IMR-90 (cell line): ENCODE results near the gene PADI1. TPM values are rescaled to one million over a fixed set of nuclear protein-coding genes. Genes with fewer than 3 reads are reported as not detected.

Experiments used
- ATAC-seq: fragments of 200-7000 bp; cut with Tn5 transposase; 2 replicates; pipeline ENCODE4 v1.9.1; 2020; ENCODE audit warnings: low read depth, mild to moderate bottlenecking, moderate library complexity
- BruUV-seq: library from RNA; stranded (reverse); fragments of 400-500 nt; replicated peaks from 2 replicates; lab custom pipeline; 2021; lab: Mats Ljungman, UMichigan
- CTCF ChIA-PET: fragments of 300-600 bp; formaldehyde crosslinking; extraction: SDS; loops from one replicate; lab custom pipeline; 2021; ENCODE audit warnings: antibody characterized with exemption; lab: Yijun Ruan, JAX
- POLR2A ChIA-PET: fragments of 300-600 bp; sonication (Branson Sonifier 250); formaldehyde crosslinking; loops from one replicate; lab custom pipeline; 2022; ENCODE audit warnings: antibody characterized with exemption; ENCODE audit not compliant: unreplicated experiment; lab: Charles Lee
- DNase-seq: peaks from one replicate; pipeline ENCODE4 v3.0.0; 2013
- H2AFZ ChIP-seq: replicated peaks from 2 replicates; pipeline ENCODE3; 2013; ENCODE audit warnings: low read length, mild to moderate bottlenecking; ENCODE audit not compliant: poor library complexity
- H2AK5ac ChIP-seq: 2 replicates; pipeline ENCODE4 v1.6.1; 2013; ENCODE audit warnings: low read depth, low read length, inconsistent platforms
- H2AK9ac ChIP-seq: replicated peaks from 2 replicates; pipeline ENCODE3; 2013; ENCODE audit warnings: mild to moderate bottlenecking, low read depth, low read length, moderate library complexity; ENCODE audit not compliant: poor library complexity
- H2BK120ac ChIP-seq: 2 replicates; pipeline ENCODE4 v1.6.1; 2013; ENCODE audit warnings: low read depth, low read length, inconsistent platforms
- H2BK15ac ChIP-seq: 3 replicates; pipeline ENCODE4 v1.6.1; 2013; ENCODE audit warnings: low read depth, low read length, inconsistent platforms
- H2BK20ac ChIP-seq: 2 replicates; pipeline ENCODE4 v1.6.1; 2013; ENCODE audit warnings: low read depth, mild to moderate bottlenecking, inconsistent platforms, low read length, moderate library complexity
- H2BK5ac ChIP-seq: 2 replicates; pipeline ENCODE4 v1.6.1; 2013; ENCODE audit warnings: mild to moderate bottlenecking, low read depth, low read length, inconsistent platforms; ENCODE audit not compliant: poor library complexity, severe bottlenecking
- H3K14ac ChIP-seq: replicated peaks from 2 replicates; pipeline ENCODE4 v1.6.1; 2013; ENCODE audit warnings: low read depth, low read length, inconsistent platforms
- H3K18ac ChIP-seq: 2 replicates; pipeline ENCODE4 v1.6.1; 2013; ENCODE audit warnings: low read depth, low read length, control low read depth
- H3K23ac ChIP-seq: 2 replicates; pipeline ENCODE4 v1.6.1; 2013; ENCODE audit warnings: low read depth, low read length, inconsistent platforms
- H3K27ac ChIP-seq: 2 replicates; pipeline ENCODE4 v1.5.1; 2013; ENCODE audit warnings: mild to moderate bottlenecking, control low read depth, low read length; ENCODE audit not compliant: insufficient read depth
- H3K27me3 ChIP-seq: 2 replicates; pipeline ENCODE4 v1.6.1; 2013; ENCODE audit warnings: low read length; ENCODE audit not compliant: control insufficient read depth, insufficient read depth
- H3K36me3 ChIP-seq: 2 replicates; pipeline ENCODE4 v1.6.1; 2013; ENCODE audit warnings: low read length, mixed read lengths; ENCODE audit not compliant: control insufficient read depth, insufficient read depth
- H3K4ac ChIP-seq: 2 replicates; pipeline ENCODE4 v1.6.1; 2013; ENCODE audit warnings: low read depth, low read length, inconsistent platforms
- H3K4me1 ChIP-seq: 2 replicates; pipeline ENCODE4 v1.6.1; 2013; ENCODE audit warnings: low read length, mixed read lengths; ENCODE audit not compliant: control insufficient read depth, insufficient read depth
- H3K4me2 ChIP-seq: 2 replicates; pipeline ENCODE4 v1.6.1; 2013; ENCODE audit warnings: low read depth, mild to moderate bottlenecking, control low read depth, low read length, moderate library complexity
- H3K4me3 ChIP-seq: 2 replicates; pipeline ENCODE4 v1.5.1; 2013; ENCODE audit warnings: low read depth, mild to moderate bottlenecking, control low read depth, low read length, moderate library complexity; ENCODE audit not compliant: insufficient read depth
- H3K56ac ChIP-seq: 2 replicates; pipeline ENCODE4 v1.6.1; 2013; ENCODE audit warnings: low read length, inconsistent platforms; ENCODE audit not compliant: insufficient read depth; ENCODE audit errors: extremely low read depth
- H3K79me1 ChIP-seq, 2 experiments: 2 replicates each; pipeline ENCODE4 v1.6.1; 2013; ENCODE audit warnings: low read length in 2 of 2, inconsistent platforms in 1 of 2, low read depth in 1 of 2
- H3K9ac ChIP-seq: 2 replicates; pipeline ENCODE4 v1.6.1; 2013; ENCODE audit warnings: low read depth, low read length, control low read depth
- H3K9me1 ChIP-seq: 2 replicates; pipeline ENCODE4 v1.6.1; 2013; ENCODE audit warnings: low read length, inconsistent platforms; ENCODE audit not compliant: insufficient read depth
- H3K9me3 ChIP-seq: 2 replicates; pipeline ENCODE4 v1.6.1; 2013; ENCODE audit warnings: low read length; ENCODE audit not compliant: control insufficient read depth, insufficient read depth
- H4K20me1 ChIP-seq: 2 replicates; pipeline ENCODE4 v1.6.1; 2013; ENCODE audit warnings: low read length, inconsistent platforms; ENCODE audit not compliant: insufficient read depth
- H4K5ac ChIP-seq: 2 replicates; pipeline ENCODE4 v1.6.1; 2013; ENCODE audit warnings: mild to moderate bottlenecking, low read depth, low read length, control low read depth
- H4K8ac ChIP-seq, 2 experiments: 2 replicates each; pipeline ENCODE4 v1.6.1; 2013; ENCODE audit warnings: low read depth in 2 of 2, low read length in 2 of 2, control low read depth in 1 of 2, inconsistent platforms in 1 of 2
- H4K91ac ChIP-seq: 2 replicates; pipeline ENCODE4 v1.6.1; 2013; ENCODE audit warnings: low read depth, low read length, inconsistent platforms; ENCODE audit not compliant: insufficient read depth
- BHLHE40 ChIP-seq: fragments of 150-350 bp; IDR thresholded peaks from 2 replicates; pipeline ENCODE4 v1.6.1; 2016; ENCODE audit warnings: mild to moderate bottlenecking, low read depth, low read length
- CEBPB ChIP-seq: IDR thresholded peaks from 2 replicates; pipeline ENCODE4 v1.6.1; 2012; ENCODE audit warnings: low read depth, low read length, improper control_type of control experiment
- CTCF ChIP-seq: conservative IDR thresholded peaks from 2 replicates; pipeline ENCODE4 v1.5.1; 2012; ENCODE audit warnings: mild to moderate bottlenecking, low read depth, low read length, improper control_type of control experiment
- MAFK ChIP-seq: IDR thresholded peaks from 2 replicates; pipeline ENCODE4 v1.6.1; 2012; ENCODE audit warnings: low read depth, low read length, improper control_type of control experiment
- MXI1 ChIP-seq: IDR thresholded peaks from 2 replicates; pipeline ENCODE4 v1.6.1; 2012; ENCODE audit warnings: low read depth, mild to moderate bottlenecking, low read length, moderate library complexity, borderline replicate concordance
- WGBS, 2 experiments: methylation state at CpG; one replicate each; pipeline versions ENCODE4 v1.1.5 to v1.1.7; 2013; ENCODE audit warnings: missing lambda C conversion rate in 2 of 2; ENCODE audit not compliant: insufficient read length in 1 of 2; ENCODE audit errors: extremely low coverage in 2 of 2; 5-methylcytosine and 5-hydroxymethylcytosine counted together
- dilution Hi-C: fragments of 300-500 bp; cut with HindIII; formaldehyde crosslinking; loops from one replicate; pipeline ENCODE4 v1.14.3; 2018; ENCODE audit warnings: low sequenced_read_pairs; ENCODE audit not compliant: unreplicated experiment
- in situ Hi-C: fragments of 300-500 bp; cut with MboI; formaldehyde crosslinking; loops from 3 replicates; pipeline ENCODE4 v1.14.3; 2019; ENCODE audit warnings: low sequenced_read_pairs, inconsistent platforms, mixed read lengths
- intact Hi-C: fragments of 100-400 bp; cut with micrococcal nuclease; formaldehyde crosslinking; loops from 2 replicates; pipeline ENCODE4 v1.10.0; 2022
- polyA plus RNA-seq, 3 experiments: library from polyadenylated mRNA; depleted of rRNA; stranded (reverse); fragments of >200 nt; gene quantifications; 2 replicates each; pipeline ENCODE4 v1.2.3, GENCODE V29; 2012; ENCODE audit warnings: low replicate concordance in 1 of 3
- total RNA-seq: library from RNA; depleted of rRNA; stranded (reverse); fragments of >200 nt; gene quantifications from 2 replicates; pipeline ENCODE4 v1.2.3, GENCODE V29; 2012

PADI1 gene
- total and polyA plus RNA-seq, 2 of the 4 experiments (the other 2 are of a cell fraction), result 0.17 TPM; not detected in 1

DNA sequence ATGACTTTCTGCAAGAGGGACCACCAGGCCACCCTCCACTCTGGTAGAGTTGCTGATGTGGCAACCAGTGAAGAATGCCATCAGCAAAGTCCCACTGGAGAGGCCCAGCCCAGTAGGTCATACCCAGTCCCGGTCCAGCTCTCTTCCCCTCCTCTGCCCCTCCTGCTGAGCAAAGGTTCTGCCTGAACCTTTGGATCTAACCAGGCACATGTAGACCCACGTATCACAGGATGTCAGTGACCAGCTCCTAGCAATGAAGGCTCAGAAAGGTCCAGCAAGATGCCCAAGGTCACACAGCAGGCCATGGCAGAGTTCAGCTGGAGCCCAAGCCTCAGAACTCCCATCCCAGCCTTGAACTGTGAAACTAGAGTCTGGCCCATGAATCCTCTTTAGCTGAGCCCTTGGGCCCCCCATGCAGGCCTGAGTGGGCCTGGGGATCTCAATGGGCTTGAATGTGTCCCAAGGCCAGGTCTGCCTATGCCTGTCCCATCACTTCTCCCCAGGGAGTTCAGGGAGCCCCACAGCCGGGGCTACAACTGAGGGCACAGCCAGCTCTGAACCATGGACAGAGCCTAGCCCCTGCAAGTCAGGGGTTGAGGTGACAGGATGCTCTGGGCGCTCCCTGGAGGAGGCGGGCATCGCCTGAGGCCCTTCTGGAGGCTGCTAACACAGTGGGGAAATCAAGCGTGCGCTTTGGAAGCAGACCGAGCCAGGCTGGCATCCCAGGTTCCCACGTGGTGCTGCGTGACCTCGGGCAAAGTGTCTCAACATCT, 21.4 kb upstream of the PADI1 start:
- Histone ChIP-seq H2AK9ac (peak overlapping the region; percentile 24), H2AK5ac (peak overlapping the region; percentile 28; the same call in 1 of the 2 replicates), H2BK5ac (no peak overlapping the region), H3K9me1 (no peaks in the 10 kb centered on the region), H3K79me1 (no peaks in the 10 kb centered on the region), H4K20me1 (no peaks in the 10 kb centered on the region), H4K8ac (no peak overlapping the region), H2BK120ac (no peak overlapping the region; the same call in 1 of the 2 replicates), H2BK20ac (no peak overlapping the region), H3K14ac (no peak overlapping the region), H3K9ac (no peak overlapping the region), H3K18ac (no peak overlapping the region), H3K4me3 (no peak overlapping the region), H4K5ac (no peak overlapping the region), H2BK15ac (peak overlapping the region; percentile 59; the same call in 1 of the 3 replicates), H3K23ac (no peak overlapping the region), H2AFZ (peak overlapping the region; percentile 43), H3K4me1 (no peaks in the 10 kb centered on the region), H3K36me3 (no peaks in the 10 kb centered on the region), H3K9me3 (no peaks in the 10 kb centered on the region), H3K27me3 (no peaks in the 10 kb centered on the region; the same call in 1 of the 2 replicates), H3K27ac (no peak overlapping the region), H3K56ac (no peak overlapping the region), H3K4me2 (no peak overlapping the region), H3K4ac (peak overlapping the region; percentile 22; the same call in 1 of the 2 replicates), H4K91ac (peak overlapping the region; percentile 35; the same call in 1 of the 2 replicates)
- DNase-seq, result no peak
- POLR2A ChIA-PET, result no interaction called here
- no peak for ATAC-seq
- WGBS, 2 experiments, result 79% methylated on average over 4 of the region's 12 CpGs; no CpG with 5 or more reads in 1 of the 2 experiments
- TF ChIP-seq BHLHE40, result no peak
- TF ChIP-seq MXI1, result no peak
- no peak for TF ChIP-seq CEBPB
- TF ChIP-seq CTCF, result no peak
- TF ChIP-seq MAFK, result no peak
- no TSS peak for BruUV-seq
- intact Hi-C loops, result no loop called here
- dilution Hi-C loops, result no loop called here
- CTCF ChIA-PET, result no interaction called here
- in situ Hi-C loops, result no loop called here
